NT2/D1 (cell line): ENCODE data around the gene GJA3.

Experiments used
- DNase-seq: peaks from one replicate; pipeline ENCODE4 v3.0.0-alpha.2; 2011; ENCODE audit warnings: low read depth, low spot score
- H3K27me3 ChIP-seq: 2 replicates; pipeline ENCODE4 v1.6.0; 2011; ENCODE audit warnings: mild to moderate bottlenecking; ENCODE audit not compliant: insufficient read length, insufficient read depth
- H3K36me3 ChIP-seq: 2 replicates; pipeline ENCODE4 v1.6.1; 2011; ENCODE audit warnings: mild to moderate bottlenecking, low read length, mixed read lengths; ENCODE audit not compliant: insufficient read depth, insufficient read length
- H3K4me1 ChIP-seq: 2 replicates; pipeline ENCODE4 v1.5.1; 2011; ENCODE audit not compliant: insufficient read depth, insufficient read length
- H3K4me3 ChIP-seq: 2 replicates; pipeline ENCODE4 v1.5.1; 2011; ENCODE audit warnings: low read depth; ENCODE audit not compliant: insufficient read length
- H3K9ac ChIP-seq: 2 replicates; pipeline ENCODE4 v1.6.0; 2011; ENCODE audit warnings: low read depth; ENCODE audit not compliant: insufficient read length
- H3K9me3 ChIP-seq: 2 replicates; pipeline ENCODE4 v1.5.1; 2011; ENCODE audit warnings: mild to moderate bottlenecking, low read length; ENCODE audit not compliant: insufficient read depth
- SUZ12 ChIP-seq: IDR thresholded peaks from 2 replicates; pipeline ENCODE4 v1.6.1; 2011; ENCODE audit not compliant: insufficient read length, insufficient read depth; ENCODE audit errors: extremely low read depth
- YY1 ChIP-seq: IDR thresholded peaks from 2 replicates; pipeline ENCODE4 v1.6.1; 2011; ENCODE audit not compliant: insufficient read length, insufficient read depth
- ZNF274 ChIP-seq: IDR thresholded peaks from 2 replicates; pipeline ENCODE4 v1.6.1; 2011; ENCODE audit warnings: mild to moderate bottlenecking, low read depth, low read length

GJA3 gene

DNA sequence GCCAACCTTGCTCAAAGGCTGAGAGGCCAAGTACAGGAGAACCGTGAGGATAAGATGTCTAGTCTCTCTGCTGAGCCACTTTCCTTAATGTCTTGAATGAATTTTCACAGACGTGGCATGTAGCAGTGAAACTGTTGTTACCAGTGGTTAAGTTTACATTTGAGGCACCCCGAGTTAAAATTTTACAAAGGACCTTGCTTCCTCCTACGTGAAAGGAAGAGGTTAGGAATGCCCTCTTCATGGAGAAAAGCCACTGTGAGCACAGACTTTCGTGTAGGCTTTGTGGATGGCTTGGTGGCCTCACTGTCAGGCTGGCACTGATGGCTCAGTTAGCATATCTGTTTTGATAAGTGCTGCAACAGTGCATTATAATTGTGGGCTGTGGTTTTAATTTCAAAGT lies 29.2 kb upstream of the GJA3 start:
- DNase-seq = no peak
- H3K9ac ChIP-seq = no peak overlapping the region
- no peak overlapping the region for H3K4me3 ChIP-seq
- no peaks in the 10 kb centered on the region for H3K9me3 ChIP-seq
- peaks cover 62% of the 10 kb centered on the region for H3K27me3 ChIP-seq
- no peaks in the 10 kb centered on the region for H3K36me3 ChIP-seq
- TF ChIP-seq ZNF274 = no peak
- no peak for TF ChIP-seq SUZ12
- no peak for TF ChIP-seq YY1
- H3K4me1 ChIP-seq = no peaks in the 10 kb centered on the region

DNA sequence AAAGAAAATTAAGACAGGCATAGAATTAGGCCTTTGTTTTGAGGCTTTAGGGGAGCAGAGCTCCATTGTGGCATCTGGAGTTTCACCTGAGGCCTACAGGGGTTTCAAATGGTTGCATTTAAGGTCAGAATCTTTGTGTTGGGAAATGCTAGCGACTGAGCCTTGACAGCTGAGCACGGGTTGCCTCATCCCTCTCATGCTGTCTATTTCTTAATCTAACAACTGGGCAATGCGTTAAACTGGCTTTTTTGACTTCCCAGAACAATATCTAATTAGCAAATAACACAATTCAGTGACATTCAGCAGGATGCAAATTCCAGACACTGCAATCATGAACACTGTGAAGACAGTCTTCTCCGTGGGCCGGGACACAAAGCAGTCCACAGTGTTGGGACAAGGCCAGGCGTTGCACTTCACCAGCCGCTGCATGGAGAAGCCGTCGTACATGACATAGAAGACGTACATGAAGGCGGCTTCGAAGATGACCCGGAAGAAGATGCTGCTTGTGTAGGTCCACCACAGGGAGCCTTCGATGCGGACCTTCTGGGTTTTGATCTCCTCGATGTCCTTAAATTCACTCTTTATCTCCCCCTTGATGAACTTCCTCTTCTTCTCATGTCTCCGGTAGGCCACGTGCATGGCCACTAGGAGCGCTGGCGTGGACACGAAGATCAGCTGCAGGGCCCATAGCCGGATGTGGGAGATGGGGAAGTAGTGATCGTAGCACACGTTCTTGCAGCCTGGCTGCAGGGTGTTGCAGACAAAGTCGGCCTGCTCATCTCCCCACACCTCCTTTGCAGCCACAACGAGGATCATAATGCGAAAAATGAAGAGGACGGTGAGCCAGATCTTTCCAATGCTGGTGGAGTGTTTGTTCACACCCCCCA lies 28.1 kb upstream of the GJA3 start:
- no peak for TF ChIP-seq ZNF274
- TF ChIP-seq SUZ12 = no peak
- TF ChIP-seq YY1 = no peak
- Histone ChIP-seq H3K4me1 (no peaks in the 10 kb centered on the region), H3K27me3 (peaks cover 51% of the 10 kb centered on the region), H3K9me3 (no peaks in the 10 kb centered on the region), H3K9ac (no peak overlapping the region), H3K36me3 (no peaks in the 10 kb centered on the region), H3K4me3 (no peak overlapping the region)
- no peak for DNase-seq

DNA sequence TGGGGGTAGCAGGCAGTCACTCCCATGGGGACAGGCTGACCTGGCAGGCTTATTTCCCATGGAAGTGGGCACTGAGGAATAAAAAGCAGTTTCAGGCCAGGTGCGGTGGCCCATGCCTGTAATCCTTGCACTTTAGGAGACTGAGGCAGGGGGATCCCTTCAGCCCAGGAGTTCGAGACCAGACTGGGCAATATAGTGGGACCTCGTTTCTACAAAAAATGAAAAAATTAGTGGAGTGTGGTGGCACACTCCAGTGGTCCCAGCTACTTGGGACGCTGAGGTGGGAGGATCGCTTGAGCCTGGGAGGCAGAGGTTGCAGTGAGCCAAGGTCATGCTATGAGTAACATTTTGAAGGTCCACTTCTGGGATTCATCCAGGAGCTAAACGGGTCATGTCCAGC lies 25.9 kb upstream of the GJA3 start:
- Histone ChIP-seq H3K27me3 (peaks cover 30% of the 10 kb centered on the region), H3K4me1 (no peaks in the 10 kb centered on the region), H3K9me3 (no peaks in the 10 kb centered on the region), H3K4me3 (no peak overlapping the region), H3K9ac (no peak overlapping the region), H3K36me3 (no peaks in the 10 kb centered on the region)
- DNase-seq = no peak
- no peak for TF ChIP-seq SUZ12
- TF ChIP-seq YY1 = no peak
- TF ChIP-seq ZNF274 = no peak

DNA sequence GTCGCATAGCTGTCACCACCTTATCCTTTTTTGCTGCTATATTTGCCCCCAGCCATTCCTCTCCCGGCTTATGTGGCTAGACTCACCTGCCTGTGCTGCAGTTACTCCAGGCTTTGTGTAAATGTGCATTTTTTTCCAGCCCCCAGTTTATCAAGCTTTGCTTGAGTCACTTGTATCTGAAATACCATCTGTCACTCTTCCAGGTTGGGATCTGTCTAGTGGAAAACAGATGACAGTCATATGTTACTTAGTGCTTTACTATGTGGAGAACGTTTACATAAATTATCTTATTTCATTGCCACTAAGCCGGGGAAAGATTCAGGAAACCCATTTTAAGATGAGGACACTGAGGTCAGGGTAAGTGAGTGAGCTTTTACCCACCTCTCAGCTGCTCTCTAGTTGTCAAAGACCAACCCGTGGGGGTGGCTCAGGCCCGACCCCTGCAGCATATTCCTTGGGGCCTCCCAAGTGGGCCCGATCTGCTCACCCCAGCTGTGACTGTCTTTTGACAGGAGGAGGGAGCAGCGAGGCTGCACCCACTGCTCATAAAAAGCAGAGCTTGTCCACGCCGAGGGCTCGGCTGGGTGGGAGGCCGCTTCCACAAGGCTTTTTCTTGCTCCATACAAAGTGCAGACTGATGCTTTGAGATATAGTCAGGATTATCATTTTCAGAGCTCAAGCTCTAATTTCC lies 24.7 kb upstream of the GJA3 start:
- DNase-seq = no peak
- no peak overlapping the region for H3K4me3 ChIP-seq
- H3K9ac ChIP-seq = no peak overlapping the region
- no peaks in the 10 kb centered on the region for H3K9me3 ChIP-seq
- no peaks in the 10 kb centered on the region for H3K36me3 ChIP-seq
- TF ChIP-seq ZNF274 = no peak
- no peak for TF ChIP-seq SUZ12
- TF ChIP-seq YY1 = no peak
- H3K27me3 ChIP-seq = peaks cover 18% of the 10 kb centered on the region
- H3K4me1 ChIP-seq = no peaks in the 10 kb centered on the region

DNA sequence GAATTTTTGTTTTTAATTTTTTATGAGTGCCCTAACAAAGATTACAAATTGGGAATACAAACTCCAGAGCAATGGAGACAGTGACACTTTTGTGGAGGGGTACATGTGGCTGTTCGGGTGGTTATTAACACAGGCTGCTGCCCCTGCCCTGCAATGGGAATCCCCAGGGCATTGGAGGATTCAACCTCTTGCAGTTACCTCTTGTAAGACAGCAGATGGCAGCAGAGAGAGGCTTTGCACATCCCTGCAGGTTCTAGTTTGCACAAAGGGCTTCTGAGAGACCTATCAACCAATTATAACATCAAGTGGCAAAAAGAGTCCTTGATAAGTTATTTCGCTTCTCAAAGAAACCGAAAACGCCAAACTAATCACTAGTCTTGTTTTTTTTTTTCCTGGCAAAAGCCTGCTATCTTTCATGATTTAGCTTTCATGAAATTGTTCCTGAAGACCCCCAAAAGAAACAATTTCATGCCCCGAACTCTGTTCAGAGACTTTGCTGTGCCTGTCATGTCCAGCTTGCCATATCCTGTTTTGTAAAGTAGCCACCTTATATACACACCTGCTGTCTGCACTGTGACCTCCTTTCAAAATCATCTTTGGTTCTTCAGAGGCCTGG lies 21.5 kb upstream of the GJA3 start:
- no peak for TF ChIP-seq ZNF274
- TF ChIP-seq SUZ12 = no peak
- TF ChIP-seq YY1 = no peak
- no peak overlapping the region for H3K9ac ChIP-seq
- no peaks in the 10 kb centered on the region for H3K9me3 ChIP-seq
- DNase-seq = peak; percentile 57
- H3K4me1 ChIP-seq = peaks cover 6% of the 10 kb centered on the region
- H3K4me3 ChIP-seq = no peak overlapping the region
- H3K36me3 ChIP-seq = no peaks in the 10 kb centered on the region
- no peaks in the 10 kb centered on the region for H3K27me3 ChIP-seq

DNA sequence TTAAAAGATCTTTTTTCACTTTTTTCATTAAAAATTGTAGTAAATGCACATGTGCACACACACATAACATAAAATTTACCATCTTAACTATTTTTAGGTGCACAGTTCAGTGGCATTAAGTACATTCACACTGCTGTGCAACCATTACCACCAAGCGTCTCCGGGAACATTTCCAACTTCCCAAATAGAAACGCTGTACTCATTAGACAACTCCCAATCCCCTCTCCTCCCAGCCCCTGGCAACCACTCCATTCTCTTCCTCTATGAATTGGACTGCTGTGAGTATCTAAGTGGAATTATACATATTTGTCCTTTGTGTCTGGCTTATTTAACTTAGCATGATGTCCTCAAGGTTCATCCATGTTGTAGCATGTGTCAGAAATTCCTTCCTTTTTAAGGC lies 20.3 kb upstream of the GJA3 start:
- Histone ChIP-seq H3K36me3 (no peaks in the 10 kb centered on the region), H3K4me1 (peaks cover 9% of the 10 kb centered on the region), H3K9me3 (no peaks in the 10 kb centered on the region), H3K4me3 (no peak overlapping the region), H3K27me3 (no peaks in the 10 kb centered on the region), H3K9ac (no peak overlapping the region)
- DNase-seq = no peak
- TF ChIP-seq ZNF274 (no peak), SUZ12 (no peak), YY1 (no peak)

DNA sequence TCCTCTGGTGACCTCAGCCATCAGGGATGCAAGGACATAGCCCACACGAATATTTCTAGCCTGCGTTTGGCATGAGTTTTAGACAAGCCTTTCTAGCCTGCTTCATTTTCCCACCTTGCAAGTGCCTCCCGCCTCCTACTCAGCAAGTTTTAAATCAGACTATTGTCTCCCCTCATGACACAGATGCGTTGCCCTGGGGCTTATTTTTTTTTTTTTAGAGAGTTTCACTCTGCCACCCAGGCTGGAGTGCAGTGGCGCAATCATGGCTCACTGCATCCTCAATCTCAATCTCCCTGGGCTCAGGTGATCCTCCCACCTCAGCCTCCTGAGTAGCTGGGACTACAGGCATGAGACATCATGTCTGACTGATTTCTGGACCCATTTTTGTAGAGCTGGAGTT lies 17.3 kb upstream of the GJA3 start:
- Histone ChIP-seq H3K9ac (peak overlapping the region; percentile 17), H3K4me3 (no peak overlapping the region), H3K36me3 (no peaks in the 10 kb centered on the region), H3K9me3 (no peaks in the 10 kb centered on the region), H3K4me1 (peaks cover 9% of the 10 kb centered on the region), H3K27me3 (peaks cover 7% of the 10 kb centered on the region)
- TF ChIP-seq YY1 (no peak), SUZ12 (no peak), ZNF274 (no peak)
- no peak for DNase-seq
